ENCODE measurements around the gene ZDHHC18. TPM values are rescaled to one million over a fixed set of nuclear protein-coding genes. Genes with fewer than 3 reads are reported as not detected.

Gene ZDHHC18
- total RNA-seq, 1 experiment from 2014 or later, result 27.9 TPM

DNA sequence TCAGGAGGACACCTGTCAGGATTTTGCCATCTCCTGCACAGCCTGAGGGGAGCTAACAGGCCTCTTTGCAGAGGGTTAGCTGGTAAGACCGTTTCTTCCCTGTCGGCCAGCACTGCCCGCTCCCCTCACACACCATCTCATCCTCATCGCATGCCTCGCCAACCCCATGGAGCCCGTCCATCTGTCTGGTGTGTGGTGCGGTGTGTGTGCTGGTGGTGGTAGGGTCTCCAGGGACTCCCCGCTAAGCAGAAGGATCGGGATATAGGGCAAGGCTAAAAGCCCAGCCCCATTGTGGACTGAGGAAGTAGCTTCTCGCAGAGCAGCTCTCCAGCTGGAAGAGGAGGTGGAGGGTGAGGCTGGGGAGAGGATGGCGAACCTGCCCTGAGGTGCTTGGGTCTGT, 29.7 kb downstream of the ZDHHC18 start:
- no peaks in the 10 kb centered on the region for H3K9me3 ChIP-seq (ENCODE audit: low read depth, low read length, poor library complexity, severe bottlenecking)
- BruUV-seq (replicated peaks), result no TSS peak
- peaks cover 30% of the 10 kb centered on the region for H3K36me3 ChIP-seq (ENCODE audit: insufficient read depth, low read length, poor library complexity, severe bottlenecking)
- intact Hi-C loops (cut with micrococcal nuclease; ENCODE audit: unreplicated experiment), result no loop called here
- no peak overlapping the region for H3K27ac ChIP-seq (ENCODE audit: low read depth, low read length, poor library complexity, severe bottlenecking)
- no peak for DNase-seq (ENCODE audit: low spot score)
- CTCF ChIA-PET, result no interaction called here
- H3K4me1 ChIP-seq (ENCODE audit: insufficient read depth, low read length, poor library complexity, severe bottlenecking), result no peaks in the 10 kb centered on the region
- no peaks in the 10 kb centered on the region for H3K27me3 ChIP-seq (replicated peaks; ENCODE audit: insufficient read depth, low read depth, low read length, poor library complexity)
- TF ChIP-seq, protein P1, sequence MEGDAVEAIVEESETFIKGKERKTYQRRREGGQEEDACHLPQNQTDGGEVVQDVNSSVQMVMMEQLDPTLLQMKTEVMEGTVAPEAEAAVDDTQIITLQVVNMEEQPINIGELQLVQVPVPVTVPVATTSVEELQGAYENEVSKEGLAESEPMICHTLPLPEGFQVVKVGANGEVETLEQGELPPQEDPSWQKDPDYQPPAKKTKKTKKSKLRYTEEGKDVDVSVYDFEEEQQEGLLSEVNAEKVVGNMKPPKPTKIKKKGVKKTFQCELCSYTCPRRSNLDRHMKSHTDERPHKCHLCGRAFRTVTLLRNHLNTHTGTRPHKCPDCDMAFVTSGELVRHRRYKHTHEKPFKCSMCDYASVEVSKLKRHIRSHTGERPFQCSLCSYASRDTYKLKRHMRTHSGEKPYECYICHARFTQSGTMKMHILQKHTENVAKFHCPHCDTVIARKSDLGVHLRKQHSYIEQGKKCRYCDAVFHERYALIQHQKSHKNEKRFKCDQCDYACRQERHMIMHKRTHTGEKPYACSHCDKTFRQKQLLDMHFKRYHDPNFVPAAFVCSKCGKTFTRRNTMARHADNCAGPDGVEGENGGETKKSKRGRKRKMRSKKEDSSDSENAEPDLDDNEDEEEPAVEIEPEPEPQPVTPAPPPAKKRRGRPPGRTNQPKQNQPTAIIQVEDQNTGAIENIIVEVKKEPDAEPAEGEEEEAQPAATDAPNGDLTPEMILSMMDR (conservative IDR thresholded peaks at IDR 0.05; ENCODE audit: low read depth, low read length), result no peak
- no peak for TF ChIP-seq EZH2 (IDR thresholded peaks at IDR 0.05; ENCODE audit: borderline replicate concordance, low read depth, low read length, poor library complexity, severe bottlenecking)
- POLR2A ChIA-PET (ENCODE audit: low non-redundant PET), result no interaction called here
- H3K4me3 ChIP-seq (ENCODE audit: low read depth, low read length, poor library complexity, severe bottlenecking), result no peak overlapping the region

DNA sequence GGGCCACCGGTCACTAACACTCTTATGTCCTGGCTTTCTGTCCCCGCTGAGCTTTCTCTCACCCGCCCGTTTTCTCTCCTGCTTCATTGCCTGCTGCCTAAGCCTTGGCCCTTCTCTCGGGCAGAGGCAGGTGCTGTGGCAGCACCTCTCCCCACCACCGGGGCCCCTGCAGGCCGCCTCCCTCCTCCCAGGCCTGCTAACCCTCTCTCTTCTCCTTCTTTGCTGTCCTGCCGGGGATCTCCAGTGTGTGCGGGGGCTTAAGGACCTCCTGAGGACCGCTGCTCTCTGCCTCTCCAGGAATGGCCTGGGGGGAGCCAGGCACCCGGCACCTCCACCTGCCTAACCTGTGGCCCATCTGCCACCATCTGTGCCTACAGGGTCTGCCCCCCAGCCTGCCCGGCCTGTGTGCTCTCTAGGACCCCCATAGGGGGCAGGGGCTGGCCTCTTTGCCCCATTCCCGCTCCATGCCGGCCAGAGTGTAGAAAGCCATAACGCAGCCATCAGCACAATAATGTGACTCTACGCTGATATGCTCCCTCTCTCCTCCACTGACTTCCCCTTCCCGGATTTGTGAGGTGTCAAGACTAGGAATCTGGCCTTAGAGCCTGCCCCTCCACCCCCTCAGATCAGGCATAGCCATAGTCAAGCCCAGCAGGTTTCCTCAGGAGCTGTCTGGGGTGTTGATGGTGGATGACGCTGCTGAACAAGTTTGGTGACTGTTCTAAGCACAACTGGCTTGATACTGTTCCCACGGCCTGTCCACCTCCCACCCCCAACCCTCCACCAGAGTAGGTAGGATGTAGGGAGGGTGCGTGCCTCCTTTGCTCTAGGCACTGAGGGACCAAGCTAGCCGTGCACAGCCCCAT, 30.3 kb downstream of the ZDHHC18 start:
- no peaks in the 10 kb centered on the region for H3K9me3 ChIP-seq (ENCODE audit: low read depth, low read length, poor library complexity, severe bottlenecking)
- TF ChIP-seq, protein P1 (conservative IDR thresholded peaks at IDR 0.05; ENCODE audit: low read depth, low read length), result no peak
- no peak for TF ChIP-seq EZH2 (IDR thresholded peaks at IDR 0.05; ENCODE audit: borderline replicate concordance, low read depth, low read length, poor library complexity, severe bottlenecking)
- ChIA-PET POLR2A (ENCODE audit: low non-redundant PET) (no interaction called here), CTCF (no interaction called here)
- no peak overlapping the region for H3K27ac ChIP-seq (ENCODE audit: low read depth, low read length, poor library complexity, severe bottlenecking)
- no peaks in the 10 kb centered on the region for H3K4me1 ChIP-seq (ENCODE audit: insufficient read depth, low read length, poor library complexity, severe bottlenecking)
- intact Hi-C loops (cut with micrococcal nuclease; ENCODE audit: unreplicated experiment), result no loop called here
- H3K36me3 ChIP-seq (ENCODE audit: insufficient read depth, low read length, poor library complexity, severe bottlenecking), result peaks cover 27% of the 10 kb centered on the region
- DNase-seq (ENCODE audit: low spot score), result no peak
- no TSS peak for BruUV-seq (replicated peaks)
- H3K4me3 ChIP-seq (ENCODE audit: low read depth, low read length, poor library complexity, severe bottlenecking), result no peak overlapping the region
- no peaks in the 10 kb centered on the region for H3K27me3 ChIP-seq (replicated peaks; ENCODE audit: insufficient read depth, low read depth, low read length, poor library complexity)

DNA sequence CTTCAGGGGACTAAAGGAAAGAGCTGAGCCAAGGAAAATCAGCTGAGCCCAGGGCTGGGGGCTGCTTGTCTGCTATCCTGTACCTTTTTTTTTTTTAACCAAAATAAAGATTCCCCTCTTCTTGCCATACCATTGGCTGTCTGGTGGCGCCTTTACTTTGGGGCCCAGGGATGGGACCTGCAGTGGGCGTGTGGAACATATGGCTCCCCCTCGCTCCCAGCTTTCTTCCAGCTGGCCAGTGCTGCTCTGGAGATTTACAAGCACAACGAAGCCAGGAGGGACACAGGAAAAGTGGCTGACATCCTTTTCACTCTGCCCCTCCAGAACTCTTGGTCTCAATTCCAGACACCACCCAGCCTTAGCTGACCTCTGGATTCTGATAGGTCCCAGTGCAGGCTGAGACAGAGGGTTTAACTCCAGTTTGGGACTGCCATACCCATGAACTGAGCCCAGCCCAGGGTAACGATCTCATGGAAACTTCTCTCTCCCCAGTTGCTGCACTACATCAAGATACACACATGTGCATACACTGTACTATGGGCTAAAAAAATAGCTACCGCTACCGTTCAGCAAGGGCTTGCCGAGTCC, 31.1 kb downstream of the ZDHHC18 start:
- H3K27me3 ChIP-seq (replicated peaks; ENCODE audit: insufficient read depth, low read depth, low read length, poor library complexity), result no peaks in the 10 kb centered on the region
- H3K4me3 ChIP-seq (ENCODE audit: low read depth, low read length, poor library complexity, severe bottlenecking), result no peak overlapping the region
- ChIA-PET POLR2A (ENCODE audit: low non-redundant PET) (no interaction called here), CTCF (no interaction called here)
- no TSS peak for BruUV-seq (replicated peaks)
- intact Hi-C loops (cut with micrococcal nuclease; ENCODE audit: unreplicated experiment), result no loop called here
- no peak for TF ChIP-seq EZH2 (IDR thresholded peaks at IDR 0.05; ENCODE audit: borderline replicate concordance, low read depth, low read length, poor library complexity, severe bottlenecking)
- TF ChIP-seq, protein P1 (conservative IDR thresholded peaks at IDR 0.05; ENCODE audit: low read depth, low read length), result no peak
- H3K9me3 ChIP-seq (ENCODE audit: low read depth, low read length, poor library complexity, severe bottlenecking), result no peaks in the 10 kb centered on the region
- no peaks in the 10 kb centered on the region for H3K4me1 ChIP-seq (ENCODE audit: insufficient read depth, low read length, poor library complexity, severe bottlenecking)
- H3K27ac ChIP-seq (ENCODE audit: low read depth, low read length, poor library complexity, severe bottlenecking), result no peak overlapping the region
- H3K36me3 ChIP-seq (ENCODE audit: insufficient read depth, low read length, poor library complexity, severe bottlenecking), result peaks cover 20% of the 10 kb centered on the region
- no peak for DNase-seq (ENCODE audit: low spot score)
